ENCODE results near the gene DSCAML1. TPM values are rescaled to one million over a fixed set of nuclear protein-coding genes. Genes with fewer than 3 reads are reported as not detected.

DSCAML1 gene
- total RNA-seq, 1 experiment from 2014 or later, result 0.15 TPM

GRCh38 chr11:117759305-117759704 is 37.7 kb downstream of the DSCAML1 start:
- no peak overlapping the region for H2AFZ ChIP-seq (ENCODE audit: low read length)

More at GRCh38 chr11:117759305-117759704, 37.7 kb downstream of the DSCAML1 start:
- no peaks in the 10 kb centered on the region for H3K36me3 Mint-ChIP-seq (ENCODE audit: insufficient read depth in 1 of 3, low read depth in 3 of 3)
- Histone ChIP-seq H2BK20ac (ENCODE audit: low read depth, low read length, poor library complexity, severe bottlenecking) (no peak overlapping the region), H4K5ac (ENCODE audit: insufficient read length, low read depth, low read length) (no peak overlapping the region), H3K4ac (ENCODE audit: low read depth, low read length) (no peak overlapping the region), H4K91ac (ENCODE audit: insufficient read length, low read depth, low read length) (no peak overlapping the region), H3K14ac (ENCODE audit: insufficient read depth, low read length) (no peak overlapping the region), H2BK15ac (ENCODE audit: low read depth, low read length) (no peak overlapping the region), H3K56ac (ENCODE audit: insufficient read length, low read depth, low read length) (no peak overlapping the region), H3K4me2 (ENCODE audit: insufficient read depth, insufficient read length, low read length) (no peak overlapping the region), H3K9me3 (ENCODE audit: control insufficient read depth, low read depth, low read length) (no peaks in the 10 kb centered on the region), H3K79me2 (ENCODE audit: insufficient read depth, low read length) (no peaks in the 10 kb centered on the region), H2BK5ac (ENCODE audit: insufficient read length, low read length) (no peak overlapping the region), H3K18ac (ENCODE audit: insufficient read length, low read depth, low read length) (no peak overlapping the region), H4K8ac (replicated peaks; ENCODE audit: insufficient read length, low read depth, low read length) (no peak overlapping the region), H3K23me2 (ENCODE audit: insufficient read length, low read depth, low read length, poor library complexity, severe bottlenecking) (no peaks in the 10 kb centered on the region), H2BK120ac (ENCODE audit: low read depth, low read length, poor library complexity, severe bottlenecking) (no peak overlapping the region), H4K20me1 (ENCODE audit: control insufficient read depth, insufficient read depth, insufficient read length) (no peaks in the 10 kb centered on the region), H2BK12ac (ENCODE audit: insufficient read length, low read depth, low read length) (no peak overlapping the region), H3K4me1 (ENCODE audit: insufficient read depth, low read length) (no peaks in the 10 kb centered on the region; the same call in 1 of the 2 replicates), H3K27ac (ENCODE audit: insufficient read length, low read depth, low read length) (no peak overlapping the region), H3K27me3 (ENCODE audit: insufficient read depth, low read length) (no peaks in the 10 kb centered on the region), H3K79me1 (ENCODE audit: insufficient read depth, low read depth, low read length, poor library complexity, severe bottlenecking) (no peaks in the 10 kb centered on the region), H3T11ph (ENCODE audit: low read length) (no peak overlapping the region), H2AK5ac (ENCODE audit: insufficient read length, low read length) (no peak overlapping the region), H3K23ac (ENCODE audit: insufficient read length, low read depth, low read length) (no peak overlapping the region), H3K9ac (ENCODE audit: extremely low read depth, insufficient read length, low read length) (no peak overlapping the region)
- peak overlapping the region in 1 of 3 experiments; percentile 57; a peak in 1 of 7 replicates for H3K27ac Mint-ChIP-seq
- H3K9me3 Mint-ChIP-seq, result no peaks in the 10 kb centered on the region
- H3K27me3 Mint-ChIP-seq (ENCODE audit: low read depth), result peaks cover 14% of the 10 kb centered on the region
- no CpG with 5 or more reads among the region's 8 CpGs for WGBS (ENCODE audit: extremely low coverage, insufficient read length, low lambda C conversion rate)
- no peak overlapping the region for H3K4me3 Mint-ChIP-seq
- TF ChIP-seq CTCF (conservative IDR thresholded peaks at IDR 0.05), result no peak
- DNase-seq, result peak; percentile 61
- H3K4me1 Mint-ChIP-seq, result peaks cover 27 to 28% of the 10 kb centered on the region in 2 experiments

Measured in H9 (cell line).